HTR-8/SVneo (cell line): Measurements from ENCODE around the gene NMT2.

Experiments used
- DNase-seq: peaks from one replicate; pipeline ENCODE4 v3.0.0; 2011; ENCODE audit warnings: low spot score, mixed read lengths; ENCODE audit not compliant: insufficient read length
- FAIRE-seq: peaks from 2 replicates; lab custom pipeline; 2011; peaks lifted over from hg19 to GRCh38; lab: Jason Lieb, UNC

Gene NMT2

GRCh38 chr10:15103513-15103912, 65.0 kb downstream of the NMT2 start:
- no peak for DNase-seq
- no peak for FAIRE-seq

DNA sequence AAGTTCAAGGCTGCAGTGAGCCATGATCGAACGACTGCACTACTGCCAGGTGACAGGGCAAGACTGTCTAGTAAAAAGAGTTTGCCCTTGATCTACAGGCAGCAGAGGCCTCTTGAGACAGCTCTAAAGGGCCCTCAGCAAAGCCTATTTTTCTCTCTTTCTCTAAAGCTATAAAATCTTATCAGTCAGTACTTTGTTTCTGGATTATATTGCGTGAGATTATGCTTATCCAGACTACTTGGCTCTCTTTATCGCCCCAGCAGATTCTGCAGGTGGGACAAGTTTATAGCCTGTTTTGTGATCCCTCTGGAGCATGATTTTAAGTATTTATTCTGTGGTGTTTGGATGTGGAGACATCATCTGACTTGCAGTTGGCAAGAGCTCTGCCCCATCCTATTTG, 68.6 kb downstream of the NMT2 start:
- DNase-seq: no peak

DNA sequence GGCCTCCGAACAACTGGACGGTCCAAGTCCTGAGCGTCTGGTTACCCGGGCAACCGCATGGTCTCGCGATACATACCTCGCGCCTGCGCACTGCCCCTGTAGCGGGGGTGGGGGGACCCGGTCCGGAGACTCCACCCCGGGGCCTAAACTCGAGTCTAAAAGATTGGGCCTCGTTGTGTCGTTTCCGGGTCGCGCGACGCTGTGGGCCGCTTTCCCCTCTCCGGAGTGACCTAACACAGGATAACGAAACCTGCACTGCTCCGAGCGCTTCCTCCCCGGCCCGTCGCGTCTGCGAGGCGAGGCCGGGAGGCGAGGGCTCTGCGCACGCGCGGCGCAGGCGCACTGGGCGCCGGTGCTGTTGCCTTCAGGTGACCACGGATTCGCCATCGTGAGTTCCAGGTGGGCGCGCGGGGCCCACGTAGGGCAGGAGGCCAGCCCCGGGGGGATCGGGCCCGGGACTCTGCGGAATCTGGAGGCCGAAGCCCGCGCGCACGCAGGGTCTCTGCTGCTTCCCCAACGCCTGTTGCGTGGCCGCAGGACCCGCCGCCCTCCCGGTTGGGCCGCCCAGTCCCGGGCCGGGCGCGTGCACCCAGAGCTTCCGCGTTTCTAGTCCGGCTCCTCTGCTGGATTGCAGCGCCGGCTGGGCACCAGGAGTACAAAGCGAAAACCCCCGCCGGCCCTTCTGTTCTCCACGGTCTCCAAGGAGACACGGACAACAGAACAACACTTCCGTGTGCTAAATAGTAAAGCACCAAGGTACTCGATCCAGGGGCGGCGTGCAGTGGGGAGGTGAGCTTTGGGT, 71.3 kb downstream of the NMT2 start, which contains the start of gene RPP38:
RPP38 (plus strand) TSS at position 345 of the 802 bp plus-strand sequence. CDS start 5,960 bp downstream, outside the sequence.
- DNase-seq: peak; percentile 96
- FAIRE-seq: peak; percentile 63

More for the DNA sequence above, 68.6 kb downstream of the NMT2 start:
- FAIRE-seq: no peak

GRCh38 chr10:15096661-15097010, 71.9 kb downstream of the NMT2 start:
- DNase-seq (no peak), FAIRE-seq (no peak)

GRCh38 chr10:15092855-15093408, 75.6 kb downstream of the NMT2 start:
- no peak for DNase-seq
- FAIRE-seq: no peak

- FAIRE-seq (no peak), DNase-seq (no peak)
These were observed 77.1 kb downstream of the NMT2 start for GRCh38 chr10:15091418-15091817.

DNA sequence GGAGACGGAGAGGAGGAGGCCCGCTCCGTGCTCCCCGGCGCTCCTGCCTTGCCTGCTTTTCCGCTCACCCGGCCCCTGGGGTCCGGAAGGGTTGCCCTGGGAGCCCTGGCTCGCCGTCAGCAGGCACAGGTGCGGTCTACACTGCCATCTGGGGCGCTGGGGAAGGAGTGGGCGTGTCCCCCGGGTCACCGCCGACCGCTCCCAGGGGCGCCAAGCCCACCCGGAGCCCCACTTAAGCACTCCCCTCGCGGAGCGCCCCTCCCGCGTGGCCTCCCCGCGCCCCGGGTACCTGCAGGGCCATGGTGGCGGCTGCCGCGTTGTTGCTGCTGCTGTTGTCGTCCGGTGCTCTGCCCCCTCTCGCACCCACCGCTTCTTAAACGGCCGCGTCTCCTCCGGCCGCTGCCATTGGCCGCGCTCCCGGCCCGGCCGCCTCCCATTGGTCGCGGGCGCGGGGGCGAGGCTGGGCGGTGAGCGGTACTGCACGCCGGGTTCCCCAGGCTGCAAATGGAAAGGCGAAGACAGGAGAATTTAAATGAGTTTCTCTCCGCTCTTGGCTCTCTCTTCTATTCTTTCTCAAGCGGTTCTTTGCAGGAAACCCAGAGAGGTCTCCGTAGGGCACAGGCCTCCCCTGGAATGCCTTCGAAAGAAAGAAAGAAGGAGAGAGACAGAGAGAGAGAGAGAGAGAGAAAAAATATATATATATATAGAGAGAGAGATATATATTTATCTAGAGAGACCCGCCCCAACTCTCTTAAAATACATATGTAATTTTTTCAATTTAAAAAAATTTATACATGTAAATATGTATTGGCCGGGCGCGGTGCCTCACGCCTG, 79.8 kb downstream of the NMT2 start, which contains the start of gene ACBD7:
ACBD7 (minus strand) TSS at position 349 of the 834 bp plus-strand sequence; CDS start at position 301, 48 bp downstream.
- FAIRE-seq (peak; percentile 91), DNase-seq (peak; percentile 83)

GRCh38 chr10:15084502-15084922, 84.0 kb downstream of the NMT2 start:
- DNase-seq (peak; percentile 67), FAIRE-seq (peak; percentile 90)

DNA sequence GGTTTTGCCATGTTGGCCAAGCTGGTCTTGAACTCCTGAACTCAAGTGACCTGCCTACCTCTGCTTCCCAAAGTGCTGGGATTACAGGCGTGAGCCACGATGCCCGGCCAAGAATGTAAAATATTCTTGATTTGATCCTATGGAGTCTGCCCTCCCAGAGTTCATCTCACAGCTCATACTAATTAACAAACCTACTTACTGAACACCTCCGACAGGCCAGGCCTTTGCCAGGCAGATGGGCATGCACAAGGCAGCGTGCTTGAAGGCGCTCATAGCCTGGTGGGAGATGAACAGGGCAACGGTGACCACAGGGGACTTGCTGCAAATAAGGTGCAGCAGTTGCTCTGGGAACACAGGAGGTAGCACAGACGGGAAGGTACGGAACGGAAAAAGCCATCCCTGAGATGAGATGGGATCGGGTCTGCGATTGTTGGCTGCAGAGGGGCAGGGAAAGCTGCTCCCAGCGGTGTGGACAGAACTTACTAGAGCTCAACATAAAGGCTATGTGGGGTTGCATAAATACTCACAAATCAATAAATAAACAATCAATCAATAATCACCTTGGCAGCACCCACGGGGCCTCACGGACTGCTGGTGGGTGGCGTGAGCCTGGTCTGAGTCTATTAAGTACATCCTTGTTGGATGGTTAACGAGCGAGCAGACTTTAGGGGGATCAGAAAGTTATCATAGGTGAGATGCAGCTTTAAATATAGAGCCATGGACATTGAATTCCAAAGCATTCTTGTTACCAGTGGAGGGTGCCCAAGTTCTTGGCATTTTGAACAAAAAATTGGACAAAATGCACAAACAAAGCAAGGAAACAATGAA, 84.6 kb downstream of the NMT2 start:
- FAIRE-seq (peak; percentile 40), DNase-seq (peak; percentile 5)

- DNase-seq: no peak
- no peak for FAIRE-seq
These were observed 93.1 kb downstream of the NMT2 start for GRCh38 chr10:15075421-15075820.

- FAIRE-seq (no peak), DNase-seq (no peak)
These were observed 96.1 kb downstream of the NMT2 start for GRCh38 chr10:15072358-15072757.

DNA sequence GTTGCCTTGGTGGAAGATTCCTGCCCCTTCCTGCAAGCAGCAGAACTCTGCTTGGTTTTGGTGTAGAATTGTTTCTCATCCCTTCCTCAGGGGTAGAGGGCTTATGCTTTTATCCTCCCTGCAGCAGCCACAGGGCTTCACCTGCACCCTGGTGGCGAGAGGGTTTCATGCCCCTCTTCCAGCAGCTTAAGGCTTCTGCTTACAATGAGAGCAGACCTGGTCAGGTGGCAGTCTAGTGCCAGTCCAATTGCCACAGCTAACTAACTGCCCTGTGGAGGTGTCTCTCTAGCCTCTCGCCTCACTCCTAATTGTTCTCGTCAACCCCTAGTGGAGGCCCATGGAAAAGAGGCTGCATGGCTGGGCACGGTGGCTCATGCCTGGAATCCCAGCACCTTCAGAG, 99.3 kb downstream of the NMT2 start:
- no peak for DNase-seq
- no peak for FAIRE-seq

GRCh38 chr10:15068802-15069201, 99.7 kb downstream of the NMT2 start:
- no peak for FAIRE-seq

DNA sequence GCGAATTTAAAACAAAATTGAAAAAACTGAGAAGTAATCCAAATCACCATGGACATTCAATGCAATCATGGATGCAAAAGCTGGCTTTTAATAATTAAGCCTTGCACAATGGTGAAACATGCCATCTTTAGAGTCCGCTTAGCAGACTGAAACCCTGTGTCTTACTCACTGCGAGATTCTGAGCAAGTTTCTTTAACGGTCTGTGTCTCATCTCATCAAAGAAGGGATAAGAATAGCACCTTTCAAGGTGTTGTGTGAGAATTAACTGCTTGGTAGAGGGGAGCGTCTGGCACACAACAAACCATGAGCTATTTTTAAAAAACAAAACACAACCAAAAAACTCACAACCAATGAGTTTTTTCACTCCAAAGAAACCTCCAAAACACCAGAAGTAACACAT, 101.3 kb downstream of the NMT2 start:
- DNase-seq (no peak), FAIRE-seq (no peak)

More at GRCh38 chr10:15068802-15069201, 99.7 kb downstream of the NMT2 start:
- DNase-seq: no peak

GRCh38 chr10:15060638-15061037, 107.9 kb downstream of the NMT2 start:
- no peak for FAIRE-seq
- DNase-seq: no peak

- no peak for DNase-seq
- FAIRE-seq: no peak
These were observed 108.6 kb downstream of the NMT2 start for GRCh38 chr10:15059914-15060313.

DNA sequence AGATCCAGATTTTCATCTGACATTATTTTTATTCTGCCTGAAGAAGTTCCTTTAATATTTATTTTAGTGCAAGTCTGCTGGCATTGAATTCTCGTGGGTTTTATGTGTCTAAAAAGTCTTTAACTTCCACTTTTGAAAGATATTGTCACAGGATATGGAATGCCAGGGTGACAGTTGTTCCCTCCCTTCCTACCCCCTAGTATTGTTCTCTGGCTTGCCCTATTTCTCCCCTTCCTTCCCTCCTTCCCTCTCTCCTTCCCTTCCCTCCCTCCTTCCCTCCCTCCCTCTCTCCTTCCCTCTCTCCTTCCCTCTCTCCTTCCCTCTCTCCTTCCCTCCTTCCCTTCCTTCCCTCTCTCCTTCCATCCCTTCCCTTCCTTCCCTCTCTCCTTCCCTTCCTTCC, 109.8 kb downstream of the NMT2 start:
- FAIRE-seq: no peak
- DNase-seq: no peak
